Transverse colon (tissue), 4 donors: ENCODE measurements around the gene CASQ1.

Experiments
- EP300 ChIP-seq: sonication (generic); formaldehyde crosslinking; IDR thresholded peaks from one replicate; pipeline ENCODE4 v1.6.1; 2017; ENCODE audit warnings: antibody characterized with exemption, low read depth
- POLR2A ChIP-seq: fragments of 450-650 bp; IDR thresholded peaks from one replicate; pipeline ENCODE4 v1.6.1; 2016; ENCODE audit warnings: antibody characterized with exemption, mild to moderate bottlenecking, moderate library complexity
- POLR2AphosphoS5 ChIP-seq, 3 donors: sonication (generic); formaldehyde crosslinking; IDR thresholded peaks; one replicate each; pipeline ENCODE4 v1.6.1; 2016; ENCODE audit warnings: antibody characterized with exemption in 3 of 3
- TF ChIP-seq, protein P1 (sequence below), 5 experiments: fragments of 200-600 bp in 3 of 5; fragments of 450-650 bp in 2 of 5; sonication (generic) in 3 of 5; IDR thresholded peaks; 1 replicate in 2 of 5; 2 replicates in 3 of 5; pipeline ENCODE4 v1.5.1; 2016 to 2017; ENCODE audit warnings: antibody characterized with exemption in 5 of 5, inconsistent platforms in 3 of 5, mild to moderate bottlenecking in 2 of 5, moderate library complexity in 1 of 5

GRCh38 chr1:160236806-160237205, 46.4 kb downstream of the CASQ1 start:
- TF ChIP-seq POLR2AphosphoS5 (IDR thresholded peaks at IDR 0.05) (no peak), POLR2A (no peak), EP300 (no peak)
- TF ChIP-seq, protein P1, sequence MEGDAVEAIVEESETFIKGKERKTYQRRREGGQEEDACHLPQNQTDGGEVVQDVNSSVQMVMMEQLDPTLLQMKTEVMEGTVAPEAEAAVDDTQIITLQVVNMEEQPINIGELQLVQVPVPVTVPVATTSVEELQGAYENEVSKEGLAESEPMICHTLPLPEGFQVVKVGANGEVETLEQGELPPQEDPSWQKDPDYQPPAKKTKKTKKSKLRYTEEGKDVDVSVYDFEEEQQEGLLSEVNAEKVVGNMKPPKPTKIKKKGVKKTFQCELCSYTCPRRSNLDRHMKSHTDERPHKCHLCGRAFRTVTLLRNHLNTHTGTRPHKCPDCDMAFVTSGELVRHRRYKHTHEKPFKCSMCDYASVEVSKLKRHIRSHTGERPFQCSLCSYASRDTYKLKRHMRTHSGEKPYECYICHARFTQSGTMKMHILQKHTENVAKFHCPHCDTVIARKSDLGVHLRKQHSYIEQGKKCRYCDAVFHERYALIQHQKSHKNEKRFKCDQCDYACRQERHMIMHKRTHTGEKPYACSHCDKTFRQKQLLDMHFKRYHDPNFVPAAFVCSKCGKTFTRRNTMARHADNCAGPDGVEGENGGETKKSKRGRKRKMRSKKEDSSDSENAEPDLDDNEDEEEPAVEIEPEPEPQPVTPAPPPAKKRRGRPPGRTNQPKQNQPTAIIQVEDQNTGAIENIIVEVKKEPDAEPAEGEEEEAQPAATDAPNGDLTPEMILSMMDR (IDR thresholded peaks at IDR 0.05), result no peak
